Tibial nerve (tissue), 4 donors: ENCODE measurements around the gene ASB1.

ENCODE experiments used
- EP300 ChIP-seq, 2 donors: sonication (generic); formaldehyde crosslinking; IDR thresholded peaks; one replicate each; pipeline ENCODE4 v1.6.1; 2017; ENCODE audit warnings: antibody characterized with exemption in 2 of 2, mild to moderate bottlenecking in 1 of 2
- POLR2A ChIP-seq, 2 donors: fragments of 450-650 bp; IDR thresholded peaks; one replicate each; pipeline ENCODE4 v1.6.1; 2017; ENCODE audit warnings: antibody characterized with exemption in 2 of 2, mild to moderate bottlenecking in 2 of 2, moderate library complexity in 2 of 2
- TF ChIP-seq, protein P1 (sequence below), 5 experiments: fragments of 200-600 bp in 3 of 5; fragments of 450-650 bp in 2 of 5; sonication (generic) in 3 of 5; IDR thresholded peaks; one replicate each; pipeline ENCODE4 v1.5.1; 2016 to 2019; ENCODE audit warnings: antibody characterized with exemption in 5 of 5, mild to moderate bottlenecking in 3 of 5, moderate library complexity in 2 of 5

DNA sequence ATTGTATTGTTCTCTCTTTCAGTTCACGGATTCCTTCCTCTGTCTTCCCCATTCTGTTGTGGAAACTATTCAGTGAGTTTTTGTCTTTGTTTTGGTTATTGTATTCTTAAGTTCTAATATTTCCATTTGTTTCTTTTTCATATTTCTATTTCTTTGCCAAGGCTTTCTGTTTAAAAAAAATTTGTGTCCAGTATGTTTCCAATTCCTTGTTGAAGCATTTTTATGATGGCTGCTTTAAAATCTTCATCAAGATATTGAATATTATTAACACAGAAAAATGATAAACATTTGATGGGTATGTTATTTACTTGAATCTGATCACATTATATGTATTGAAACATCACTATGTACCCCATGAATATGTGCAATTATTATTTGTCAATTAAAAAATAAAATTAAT is 42.4 kb downstream of the ASB1 start:
- TF ChIP-seq, protein P1, sequence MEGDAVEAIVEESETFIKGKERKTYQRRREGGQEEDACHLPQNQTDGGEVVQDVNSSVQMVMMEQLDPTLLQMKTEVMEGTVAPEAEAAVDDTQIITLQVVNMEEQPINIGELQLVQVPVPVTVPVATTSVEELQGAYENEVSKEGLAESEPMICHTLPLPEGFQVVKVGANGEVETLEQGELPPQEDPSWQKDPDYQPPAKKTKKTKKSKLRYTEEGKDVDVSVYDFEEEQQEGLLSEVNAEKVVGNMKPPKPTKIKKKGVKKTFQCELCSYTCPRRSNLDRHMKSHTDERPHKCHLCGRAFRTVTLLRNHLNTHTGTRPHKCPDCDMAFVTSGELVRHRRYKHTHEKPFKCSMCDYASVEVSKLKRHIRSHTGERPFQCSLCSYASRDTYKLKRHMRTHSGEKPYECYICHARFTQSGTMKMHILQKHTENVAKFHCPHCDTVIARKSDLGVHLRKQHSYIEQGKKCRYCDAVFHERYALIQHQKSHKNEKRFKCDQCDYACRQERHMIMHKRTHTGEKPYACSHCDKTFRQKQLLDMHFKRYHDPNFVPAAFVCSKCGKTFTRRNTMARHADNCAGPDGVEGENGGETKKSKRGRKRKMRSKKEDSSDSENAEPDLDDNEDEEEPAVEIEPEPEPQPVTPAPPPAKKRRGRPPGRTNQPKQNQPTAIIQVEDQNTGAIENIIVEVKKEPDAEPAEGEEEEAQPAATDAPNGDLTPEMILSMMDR (IDR thresholded peaks at IDR 0.05), result no peak
- no peak for TF ChIP-seq POLR2A (IDR thresholded peaks at IDR 0.05)
- no peak for TF ChIP-seq EP300 (IDR thresholded peaks at IDR 0.05)
